ENCODE data around the gene ODF4.

GRCh38 chr17:8350339-8350738, 10.7 kb downstream of the ODF4 start:
- TF ChIP-seq CTCF (IDR thresholded peaks at IDR 0.05; ENCODE audit: insufficient read depth, low read length, poor library complexity, severe bottlenecking): no peak
- no peak for TF ChIP-seq EZH2phosphoT487 (conservative IDR thresholded peaks at IDR 0.05; ENCODE audit: low read length)
